GM21825 (cell line): ENCODE results near the gene C3orf70.
"Not testable (repeated sequence)": the region's sequence is repeated elsewhere in the genome, so short reads cannot be mapped to it uniquely, and the experiment has no call there.

Experiments used
- ATAC-seq: cut with Tn5 transposase; IDR thresholded peaks from one replicate; pipeline ENCODE4 v1.9.1; 2021; ENCODE audit warnings: mild to moderate bottlenecking, moderate library complexity; ENCODE audit not compliant: unreplicated experiment

C3orf70 gene

DNA sequence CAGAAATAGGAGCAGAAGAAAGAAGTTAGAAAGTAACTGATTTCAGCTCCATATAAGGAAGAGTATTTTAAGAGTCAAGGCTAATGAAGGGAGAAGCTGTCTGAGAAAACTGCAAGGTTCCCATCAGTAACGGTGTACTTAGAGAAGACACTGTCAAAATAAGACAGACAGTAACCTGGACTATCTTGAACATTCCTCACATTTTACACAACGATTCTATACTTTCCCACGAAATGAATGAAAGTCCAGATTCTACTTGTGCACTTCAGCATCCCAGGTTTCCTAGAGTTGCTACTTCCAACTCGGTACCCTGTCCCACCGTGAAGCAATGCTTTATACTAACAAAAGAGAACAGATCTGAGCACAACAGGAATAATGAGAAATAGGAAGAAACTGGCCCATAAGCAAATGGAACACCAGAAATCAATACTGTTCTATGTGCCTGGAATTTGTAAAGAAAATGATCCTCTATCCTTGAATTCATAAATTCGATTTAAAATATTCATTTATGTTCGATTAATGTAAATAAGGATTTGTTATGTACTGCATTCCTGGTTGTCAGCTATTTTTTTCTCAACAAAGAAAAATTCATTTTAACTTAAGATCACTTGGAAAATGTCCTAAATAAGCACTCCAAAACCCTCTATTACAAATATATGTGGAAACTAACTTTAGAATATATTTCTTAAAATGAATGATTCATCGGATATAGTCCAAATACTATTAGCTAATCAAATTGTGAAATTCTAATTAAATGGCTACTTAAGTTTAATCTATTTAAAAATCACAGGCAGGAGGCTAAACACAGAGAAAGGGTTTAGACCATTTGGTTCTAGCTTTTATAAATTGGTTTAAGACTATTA, 1.5 kb downstream of the C3orf70 start:
- no peak for ATAC-seq

DNA sequence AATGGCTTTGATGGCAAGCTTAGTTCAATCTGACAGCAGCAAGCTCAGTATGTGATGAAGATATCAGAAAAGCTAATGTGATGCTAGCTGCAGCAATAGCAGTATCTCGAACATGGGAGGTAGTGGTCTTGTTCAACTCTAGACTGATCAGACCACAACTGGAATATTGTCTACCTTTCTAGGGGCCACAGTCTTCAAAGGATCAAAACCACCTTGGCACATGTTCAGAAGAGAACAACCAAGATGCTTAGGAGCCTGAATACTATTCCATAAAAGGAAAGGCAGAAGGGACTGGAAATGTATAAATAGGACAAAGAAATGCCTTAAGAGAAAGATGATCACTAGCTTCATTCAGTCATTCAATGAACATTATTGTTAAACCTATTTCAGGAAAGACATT, 2.3 kb downstream of the C3orf70 start:
- no peak for ATAC-seq

DNA sequence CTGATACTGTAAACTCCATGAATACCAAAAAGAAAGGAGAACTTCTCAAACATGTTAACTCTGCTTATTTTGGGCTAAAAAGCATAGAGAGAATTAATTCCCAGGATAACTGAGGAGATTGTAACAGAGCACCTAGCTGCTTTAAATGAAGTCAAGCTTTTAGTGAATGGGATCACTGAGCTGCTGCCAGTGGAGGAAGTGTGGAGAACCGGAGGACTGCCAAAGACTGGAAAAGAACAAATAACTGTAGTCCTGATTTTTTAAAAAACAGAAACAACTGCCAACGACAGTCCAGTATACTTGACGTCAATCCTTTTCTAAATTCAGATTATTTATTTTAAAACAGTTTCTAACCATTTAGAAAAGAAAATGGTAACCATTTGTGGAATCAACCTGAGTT, 3.3 kb downstream of the C3orf70 start:
- no peak for ATAC-seq

DNA sequence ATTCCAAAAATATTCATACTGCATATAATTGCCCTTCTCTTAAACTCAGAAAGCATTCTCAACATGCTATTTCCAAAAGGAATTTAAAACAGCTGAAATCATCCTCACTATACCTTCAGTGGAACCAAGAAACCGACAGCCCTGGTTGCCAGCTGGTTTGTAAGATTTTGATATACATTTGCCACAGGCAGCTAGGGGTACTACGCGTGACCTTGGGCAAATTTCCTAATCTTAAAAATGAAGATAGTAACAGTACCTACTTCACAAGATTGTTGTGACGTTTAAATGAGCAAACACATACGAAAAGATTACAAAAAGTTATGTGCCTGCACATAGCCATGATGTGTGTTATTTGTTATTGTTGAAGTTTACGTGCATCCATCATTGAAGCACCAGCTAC, 7.3 kb downstream of the C3orf70 start:
- ATAC-seq, result no peak

DNA sequence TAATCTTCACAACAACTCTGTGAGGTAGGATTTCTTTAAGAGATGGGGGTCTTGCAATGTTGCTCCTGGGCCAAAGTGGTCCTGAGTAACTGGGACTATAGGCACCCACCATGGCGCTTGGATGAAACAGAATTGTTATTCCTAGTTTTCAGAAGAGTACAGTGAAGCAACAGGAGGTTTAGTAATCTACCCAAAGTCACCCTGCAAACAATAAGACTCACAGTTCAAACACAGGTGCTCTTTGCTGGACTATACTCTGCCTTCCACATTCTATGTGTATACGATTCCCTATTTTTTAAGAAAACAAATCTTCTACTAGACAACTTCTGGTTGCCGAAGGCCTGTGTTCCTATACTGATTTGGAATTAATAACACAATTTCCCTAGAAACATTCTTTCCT, 8.1 kb downstream of the C3orf70 start:
- ATAC-seq, result no peak

DNA sequence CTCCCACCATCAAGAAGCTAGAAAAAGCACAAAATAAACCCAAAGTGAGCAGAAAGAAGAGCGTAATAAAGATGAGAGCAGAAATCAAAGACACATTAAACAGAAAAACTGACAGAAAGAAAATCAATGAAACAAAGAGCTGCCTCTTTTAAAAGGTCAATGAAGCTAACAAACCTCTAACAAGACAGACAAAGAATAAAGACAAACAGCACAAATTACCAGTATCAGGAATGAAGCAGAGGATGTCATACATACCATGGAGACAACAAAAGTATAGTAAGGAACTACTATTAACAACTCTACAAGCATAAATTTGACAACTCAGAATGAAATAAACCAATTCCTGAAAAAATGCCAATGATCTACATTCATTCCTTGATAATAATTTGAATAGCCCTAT, 15.0 kb downstream of the C3orf70 start:
- ATAC-seq, result no peak

DNA sequence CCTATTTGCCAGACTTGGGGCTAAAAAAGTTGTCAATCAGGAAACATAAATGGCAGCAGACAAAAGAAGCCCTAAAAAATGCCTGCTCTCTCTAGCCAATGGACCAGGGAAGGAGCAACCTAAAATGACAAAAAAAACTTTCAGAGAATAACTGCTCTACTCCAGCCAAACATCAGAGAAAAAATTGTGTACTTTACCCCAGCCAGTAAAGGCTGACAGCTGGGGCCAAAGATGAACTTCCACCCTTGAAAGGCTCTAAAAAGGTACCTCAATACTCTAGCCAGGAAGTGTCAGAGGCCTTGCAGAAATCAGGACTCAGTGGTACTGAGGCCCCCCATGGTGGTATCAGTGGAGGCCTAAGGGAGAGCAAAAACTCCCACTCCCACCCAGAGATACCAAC, 18.4 kb downstream of the C3orf70 start:
- no peak for ATAC-seq

DNA sequence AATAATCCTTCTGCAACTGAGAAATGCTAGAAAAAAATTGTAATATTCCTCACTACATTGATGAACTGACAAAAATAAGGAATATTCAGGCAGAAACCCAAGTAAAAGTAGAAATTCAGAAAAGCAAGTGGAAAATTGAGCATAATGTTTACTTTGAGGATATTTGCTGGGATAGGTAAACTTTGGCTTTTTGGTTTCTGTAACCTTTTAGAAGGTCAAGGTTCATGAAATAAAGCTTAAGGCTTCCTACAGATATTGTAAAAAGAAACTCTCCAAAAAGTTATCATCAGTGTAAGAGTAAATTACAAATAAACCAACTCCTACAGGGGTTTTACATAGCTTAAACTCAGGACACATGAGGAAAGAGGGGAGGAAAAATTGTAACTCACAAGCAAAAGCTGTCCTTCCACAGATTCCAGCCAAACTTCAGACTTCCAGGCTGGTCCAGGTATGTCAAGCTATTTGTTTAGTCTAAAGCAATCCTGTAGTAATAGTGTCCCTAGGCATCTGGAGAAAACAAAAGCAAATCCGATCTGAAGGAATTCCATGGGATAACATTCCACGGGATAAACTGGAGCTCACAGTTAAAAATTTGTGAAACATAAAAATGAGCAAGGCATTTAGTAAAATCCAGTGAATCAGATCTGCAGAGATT, 21.1 kb downstream of the C3orf70 start:
- no peak for ATAC-seq

DNA sequence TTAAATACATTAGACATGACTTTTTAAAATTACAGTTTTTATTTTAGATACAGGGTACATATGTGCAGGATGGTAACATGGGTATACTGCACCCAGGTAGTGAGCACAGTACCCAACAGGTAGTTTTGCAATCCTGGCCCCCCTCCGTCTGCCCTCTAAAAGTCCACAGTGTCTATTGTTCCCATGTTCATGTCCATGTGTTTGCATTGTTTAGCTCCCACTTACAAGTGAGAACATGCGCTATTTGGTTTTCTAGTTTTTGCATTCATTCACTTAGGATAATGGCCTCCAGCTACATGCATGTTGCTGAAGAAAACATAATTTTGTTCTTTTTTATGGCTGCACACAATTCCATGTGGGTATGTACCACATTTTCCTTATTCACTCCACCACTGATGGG, 23.8 kb downstream of the C3orf70 start:
- ATAC-seq, result no peak

DNA sequence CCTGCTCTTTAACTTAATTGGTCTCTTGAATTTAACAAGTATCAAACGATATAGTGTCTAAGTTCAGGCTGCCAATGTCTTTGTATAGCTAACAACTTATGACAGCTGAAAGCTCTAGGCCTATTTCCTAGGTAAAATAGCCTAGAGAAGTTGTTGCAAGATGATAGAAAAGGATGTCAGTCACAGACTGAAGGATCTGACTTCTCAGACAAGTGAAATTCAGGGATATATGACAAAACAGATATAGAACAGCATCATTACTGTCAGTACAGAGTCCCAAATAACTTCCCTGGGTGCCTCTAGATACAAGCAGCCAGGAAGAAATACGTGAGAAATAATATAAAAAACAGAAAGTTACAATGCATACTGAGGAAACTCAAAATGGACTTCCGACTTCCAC, 26.7 kb downstream of the C3orf70 start:
- ATAC-seq, result no peak

DNA sequence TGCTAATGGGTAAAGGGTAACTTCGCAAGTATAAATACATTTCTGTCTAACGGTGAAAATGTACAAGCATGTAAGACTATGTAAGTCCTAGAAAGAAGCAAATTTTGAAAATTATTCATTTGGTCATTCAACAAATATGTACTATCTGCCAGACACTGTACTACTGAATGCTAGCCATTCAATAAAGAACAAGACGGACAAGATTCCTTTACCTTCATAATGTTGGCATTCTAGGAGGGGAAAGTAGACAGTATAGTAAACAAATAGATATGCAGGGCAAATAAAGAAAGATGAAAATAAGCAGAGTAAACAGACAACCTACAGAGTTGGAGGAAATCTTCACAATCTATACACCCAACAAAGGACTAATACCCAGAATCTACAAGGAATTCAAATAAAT, 32.7 kb downstream of the C3orf70 start:
- ATAC-seq, result no peak

DNA sequence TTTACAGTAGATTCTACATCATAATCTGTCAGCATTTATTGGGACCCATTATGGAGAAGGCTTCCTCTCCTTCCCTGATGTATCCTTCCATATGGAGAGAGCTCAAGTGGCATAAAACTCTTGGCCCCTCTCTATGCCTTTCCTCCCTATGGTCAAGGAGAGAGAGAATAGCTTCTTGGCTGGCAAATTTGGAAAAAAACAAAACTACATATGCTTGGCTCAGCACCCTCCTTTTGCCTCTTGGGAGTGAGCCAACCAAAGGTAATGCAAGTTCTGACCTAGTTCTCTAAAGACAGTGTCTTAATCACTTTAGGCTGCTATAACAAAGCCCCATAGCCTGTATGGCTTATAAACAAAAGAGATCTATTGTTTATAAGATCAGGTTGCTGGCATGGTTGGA, 37.5 kb downstream of the C3orf70 start:
- ATAC-seq, result no peak

DNA sequence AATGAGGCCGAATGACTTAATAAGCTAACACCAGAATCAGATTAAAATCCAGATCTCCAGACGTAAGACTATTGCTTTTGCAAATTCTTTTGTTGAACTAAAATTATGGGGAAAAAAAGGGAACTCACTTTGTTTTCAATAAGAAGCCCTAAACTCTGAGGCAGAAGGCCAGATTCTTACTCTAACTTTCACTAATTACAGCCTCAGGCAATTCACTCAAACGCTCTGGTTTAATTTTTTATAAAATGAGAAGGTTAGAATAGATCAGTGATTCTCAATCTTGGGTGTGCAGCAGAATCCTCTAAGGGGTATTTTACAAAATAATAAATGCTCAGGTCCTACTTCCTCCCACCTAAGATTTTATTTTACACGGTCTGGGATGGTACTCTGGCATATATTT, 38.1 kb downstream of the C3orf70 start:
- no peak for ATAC-seq

DNA sequence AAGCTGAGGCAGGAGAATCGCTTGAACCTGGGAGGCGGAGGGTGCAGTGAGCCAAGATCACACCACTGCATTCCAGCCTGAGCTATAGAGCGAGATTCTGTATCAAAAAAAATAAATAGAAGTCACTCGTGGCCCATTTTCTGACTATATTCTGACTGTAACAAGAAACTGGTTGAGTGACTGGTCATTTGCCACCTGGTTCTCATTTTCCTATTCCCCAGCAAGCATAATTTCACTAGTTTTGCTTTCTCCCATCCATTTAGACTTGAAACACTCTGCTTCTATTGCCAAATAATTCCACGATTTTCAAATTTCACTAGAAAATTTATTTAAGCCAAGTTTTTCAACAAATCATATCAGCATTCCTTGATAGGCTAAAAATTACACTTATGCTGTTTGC, 40.7 kb downstream of the C3orf70 start:
- ATAC-seq, result no peak

DNA sequence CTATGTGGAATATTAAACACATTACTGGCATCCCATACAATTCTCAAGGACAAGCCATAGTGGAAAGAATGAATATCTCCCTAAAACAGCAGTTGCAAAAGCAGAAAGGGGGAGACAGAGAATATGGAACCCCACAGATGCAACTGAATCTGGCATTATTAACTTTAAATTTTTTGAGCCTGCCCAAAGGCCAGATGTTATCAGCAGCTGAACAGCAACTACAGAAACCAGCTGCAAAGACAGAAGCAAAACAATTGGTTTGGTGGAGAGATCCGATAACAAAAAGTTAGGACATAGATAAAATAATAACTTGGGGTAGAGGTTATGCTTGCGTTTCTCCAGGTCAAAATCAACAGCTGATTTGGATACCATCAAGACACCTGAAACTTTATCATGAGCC, 43.8 kb downstream of the C3orf70 start:
- ATAC-seq, result not testable (repeated sequence)

DNA sequence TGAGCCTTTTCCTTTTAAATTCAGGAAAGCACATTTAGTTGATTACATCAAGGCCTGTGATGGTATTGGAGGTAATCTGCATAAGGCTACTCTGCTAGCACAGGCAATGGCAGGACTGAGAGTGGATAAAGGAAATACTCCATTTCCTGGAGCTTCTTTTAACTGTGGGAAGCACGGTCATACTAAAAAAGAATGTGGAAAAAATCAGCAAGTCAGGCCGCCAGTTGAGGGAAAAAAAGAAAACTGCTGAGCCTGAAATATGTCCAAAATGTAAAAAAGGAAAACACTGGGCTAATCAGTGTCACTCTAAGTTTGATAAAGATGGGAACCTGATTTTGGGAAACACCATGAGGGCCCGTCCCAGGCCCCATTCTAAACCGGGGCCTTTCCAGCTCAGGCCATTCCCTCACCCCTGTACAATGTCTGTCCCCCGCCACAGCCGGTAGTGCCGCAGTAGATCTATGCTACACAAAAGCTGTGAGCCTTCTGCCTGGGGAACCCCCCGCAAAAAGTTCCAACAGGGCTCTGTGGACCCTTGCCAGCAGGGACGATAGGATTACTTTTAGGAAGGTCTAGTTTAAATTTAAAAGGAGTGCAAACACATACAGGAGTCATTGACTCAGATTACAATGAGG, 46.5 kb downstream of the C3orf70 start:
- ATAC-seq, result not testable (repeated sequence)

DNA sequence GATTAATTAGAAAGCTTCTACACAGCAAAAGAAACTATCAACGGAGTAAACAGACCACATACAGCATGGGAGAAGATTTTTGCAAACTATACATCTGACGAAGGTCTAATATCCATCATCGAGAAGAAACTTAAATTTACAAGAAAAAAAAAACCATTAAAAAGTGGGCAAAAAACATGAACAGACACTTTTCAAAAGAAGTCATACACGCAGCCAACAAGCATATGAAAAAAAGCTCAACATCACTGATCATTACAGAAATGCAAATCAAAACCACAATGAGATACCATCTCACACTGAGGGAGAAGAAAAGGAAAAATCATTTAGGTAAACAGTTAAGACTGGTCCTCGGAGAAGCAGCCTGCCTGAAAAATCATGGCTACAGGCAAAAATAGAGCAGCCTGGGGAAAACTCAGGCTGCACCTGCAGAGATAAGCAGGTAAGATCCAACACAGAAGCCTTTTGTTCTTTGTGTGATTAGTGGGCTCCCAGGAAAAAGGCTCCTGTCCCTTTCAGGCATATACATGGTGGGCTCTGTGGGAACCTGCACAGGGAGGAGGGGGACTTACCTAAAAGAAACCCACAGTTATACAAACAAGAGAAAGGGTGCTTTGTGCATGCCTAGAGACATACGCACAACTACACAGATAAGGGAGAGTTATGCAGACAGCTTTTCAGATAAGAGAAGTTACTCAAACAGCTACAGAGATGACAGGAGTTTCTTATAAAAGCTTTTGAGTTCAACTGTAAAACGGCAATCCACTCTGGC, 49.3 kb downstream of the C3orf70 start:
- no peak for ATAC-seq

DNA sequence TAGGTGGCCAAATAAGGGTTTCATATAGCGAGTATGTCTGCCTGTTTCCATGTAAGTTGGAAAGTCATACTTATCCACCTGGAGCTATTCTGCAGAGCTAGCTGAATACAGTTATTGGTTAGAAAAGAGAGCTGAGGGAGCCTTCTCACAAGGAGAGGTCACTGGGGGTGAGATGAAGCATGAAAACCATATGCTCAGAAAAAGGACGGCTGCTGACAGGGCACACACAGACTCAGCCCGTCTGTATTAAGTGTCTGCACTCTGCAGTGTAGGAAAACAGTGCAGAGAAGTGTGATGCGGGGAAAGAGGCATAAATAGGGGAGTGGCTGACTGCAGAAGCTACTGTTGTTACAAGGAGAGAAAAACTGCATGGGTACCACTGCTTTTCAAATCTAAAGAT, 58.2 kb downstream of the C3orf70 start:
- no peak for ATAC-seq

DNA sequence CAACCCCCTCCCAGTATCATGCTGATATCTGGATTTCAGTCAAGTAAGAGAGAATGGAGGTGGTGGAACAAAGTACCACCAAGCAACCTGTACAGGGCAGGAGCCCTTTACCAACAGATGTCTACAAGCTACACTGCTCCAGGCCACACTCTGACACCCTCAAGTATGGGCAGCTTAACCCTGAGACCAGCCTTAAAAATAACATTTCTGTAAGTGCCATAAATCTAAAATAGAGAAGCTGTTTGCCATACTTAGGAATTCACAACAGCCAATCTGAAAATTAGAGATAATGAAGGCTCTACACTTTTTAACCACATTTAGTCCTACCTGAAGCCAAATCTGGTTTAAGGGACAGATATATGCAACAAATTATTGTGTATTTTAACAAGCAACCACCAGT, 59.7 kb downstream of the C3orf70 start:
- no peak for ATAC-seq

DNA sequence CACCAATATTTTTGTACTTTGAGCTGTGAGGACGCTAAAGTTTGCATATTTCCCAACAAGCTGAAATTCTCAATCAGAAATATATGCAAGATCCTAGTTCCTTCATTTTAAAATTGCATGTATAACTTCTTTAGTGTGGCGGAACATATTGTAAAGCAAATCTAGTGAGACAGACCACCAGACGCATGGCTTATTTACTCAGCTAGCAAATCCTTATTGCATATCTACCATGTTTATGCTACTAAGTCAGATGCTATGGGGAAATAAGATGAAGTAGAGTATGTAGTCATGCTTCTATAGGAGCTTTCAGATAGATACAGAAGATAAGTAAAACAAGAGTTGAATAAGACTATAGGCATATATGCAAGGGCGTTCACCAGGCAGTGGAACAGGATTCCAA, 62.0 kb downstream of the C3orf70 start:
- ATAC-seq, result no peak

DNA sequence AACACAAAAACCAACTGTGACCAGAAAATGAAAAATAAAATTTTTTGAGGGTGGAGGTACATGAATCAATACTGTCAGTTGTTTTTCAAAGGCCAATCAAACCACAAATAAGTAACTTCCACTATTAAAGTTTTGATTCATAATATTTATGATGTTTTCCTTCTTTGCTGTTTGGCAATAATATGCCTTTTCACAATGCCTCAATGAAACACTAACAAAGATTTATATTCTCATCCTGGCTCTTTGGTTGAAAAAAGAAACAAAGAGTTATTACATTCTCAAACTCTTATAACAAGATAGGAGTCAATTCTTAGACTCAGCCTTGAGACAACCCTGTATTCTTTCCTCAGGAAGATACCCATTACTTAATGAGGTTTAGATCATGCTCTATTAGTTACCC, 63.1 kb downstream of the C3orf70 start:
- ATAC-seq, result no peak
